ENCODE results near the gene ANKS3. TPM values are rescaled to one million over a fixed set of nuclear protein-coding genes. Genes with fewer than 3 reads are reported as not detected.

ANKS3 gene, protein sequence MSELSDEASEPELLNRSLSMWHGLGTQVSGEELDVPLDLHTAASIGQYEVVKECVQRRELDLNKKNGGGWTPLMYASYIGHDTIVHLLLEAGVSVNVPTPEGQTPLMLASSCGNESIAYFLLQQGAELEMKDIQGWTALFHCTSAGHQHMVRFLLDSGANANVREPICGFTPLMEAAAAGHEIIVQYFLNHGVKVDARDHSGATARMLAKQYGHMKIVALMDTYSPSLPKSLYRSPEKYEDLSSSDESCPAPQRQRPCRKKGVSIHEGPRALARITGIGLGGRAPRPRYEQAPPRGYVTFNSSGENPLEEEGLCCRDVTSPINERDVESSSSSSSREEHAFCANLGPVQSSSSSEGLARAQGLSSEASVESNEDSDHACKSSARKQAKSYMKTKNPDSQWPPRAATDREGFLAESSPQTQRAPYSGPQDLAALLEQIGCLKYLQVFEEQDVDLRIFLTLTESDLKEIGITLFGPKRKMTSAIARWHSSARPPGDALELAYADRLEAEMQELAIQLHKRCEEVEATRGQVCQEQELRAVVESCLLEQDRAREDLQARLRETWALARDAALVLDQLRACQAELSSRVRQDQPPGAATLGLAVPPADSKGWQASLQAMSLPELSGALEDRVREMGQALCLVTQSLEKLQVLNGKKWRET
- total RNA-seq = 22.0 and 28.6 TPM in 2 replicates

DNA sequence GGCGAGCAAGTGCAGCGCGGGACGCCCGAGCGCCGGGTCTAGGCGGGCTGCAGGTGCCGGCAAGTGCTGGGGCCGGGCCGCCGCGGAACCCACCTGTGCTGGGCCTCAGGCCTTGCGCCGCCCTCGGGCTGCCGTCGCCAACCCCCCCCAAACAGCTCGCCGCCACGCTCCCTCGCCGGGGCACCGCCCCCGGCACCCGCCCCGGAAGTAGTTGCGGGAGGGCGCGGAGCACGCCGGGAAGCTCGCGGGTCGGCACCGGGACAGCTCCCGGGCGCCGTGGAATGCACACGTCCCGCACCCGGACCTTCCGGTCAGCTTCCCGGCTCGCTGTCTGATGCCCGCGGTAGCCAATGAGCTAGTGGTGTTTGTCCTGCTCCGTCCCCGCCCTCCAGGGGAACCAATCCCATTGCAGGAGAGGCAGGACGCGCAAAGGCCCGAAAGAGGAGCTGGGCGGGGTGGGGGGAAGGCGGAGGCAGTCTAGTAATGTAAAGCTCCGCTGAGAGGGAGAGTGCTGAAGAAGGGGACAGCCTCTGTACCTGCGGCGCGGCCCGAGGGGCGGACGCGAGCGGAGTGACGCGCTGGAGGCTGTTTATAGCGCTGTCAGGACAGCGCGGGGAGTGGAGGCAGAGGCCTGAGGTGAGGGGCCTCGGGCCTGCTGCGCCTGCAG lies at the start of gene ANKS3, which contains the start of gene DNAAF8:
TSS of gene ANKS3 (minus strand) at position 209 of the 667 bp plus-strand sequence. CDS start 4,122 bp downstream, outside the sequence.
TSS of gene DNAAF8 (plus strand) at position 475 of the 667 bp plus-strand sequence. CDS start 1,978 bp downstream, outside the sequence.
- DNase-seq (ENCODE audit: low read depth) = peak; percentile 88
- H3K4me3 ChIP-seq (ENCODE audit: low read depth, low read length) = peak within 1 kb of the TSS; percentile 99

DNA sequence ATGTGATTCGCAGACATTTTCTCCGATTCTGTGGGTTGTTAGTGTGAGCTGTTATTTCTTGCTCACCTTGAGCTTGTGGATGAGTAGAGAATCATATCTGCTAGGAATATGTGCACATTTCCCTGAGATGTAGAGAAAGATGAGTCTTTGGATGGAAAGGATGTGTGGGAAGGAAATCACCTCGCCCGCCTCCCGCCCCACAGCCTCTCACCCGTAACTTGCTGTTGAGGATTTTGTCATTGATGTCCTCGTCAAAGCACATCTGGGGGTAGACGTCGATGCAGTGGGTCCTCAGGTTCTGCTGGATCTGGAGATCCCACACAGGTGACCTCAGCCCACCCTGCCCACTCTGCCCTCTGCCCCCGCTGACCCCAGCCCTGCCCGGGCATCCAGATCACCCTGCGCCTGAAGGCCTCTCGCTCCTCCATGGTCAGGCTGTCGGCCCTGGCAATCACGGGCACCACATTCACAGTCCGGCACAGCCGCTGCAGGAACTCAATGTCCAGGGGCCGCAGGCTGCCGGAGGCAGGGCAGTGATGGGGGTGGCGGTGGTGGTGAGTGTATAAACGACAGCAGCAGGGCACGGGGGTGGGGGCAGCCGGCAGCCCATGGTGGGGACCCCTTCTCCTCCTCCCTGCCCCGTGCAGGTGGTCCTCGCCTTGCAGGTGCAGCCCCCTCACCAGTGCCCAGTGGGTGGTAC lies 49.3 kb upstream of the ANKS3 start:
- Histone ChIP-seq H3K4me3 (ENCODE audit: low read depth, low read length) (no peak overlapping the region), H3K36me3 (ENCODE audit: control insufficient read depth, insufficient read depth, low read length) (no peaks in the 10 kb centered on the region), H3K27me3 (ENCODE audit: control insufficient read depth, insufficient read depth, low read length) (no peaks in the 10 kb centered on the region)
- DNase-seq (ENCODE audit: low read depth) = no peak
- TF ChIP-seq, protein P1, sequence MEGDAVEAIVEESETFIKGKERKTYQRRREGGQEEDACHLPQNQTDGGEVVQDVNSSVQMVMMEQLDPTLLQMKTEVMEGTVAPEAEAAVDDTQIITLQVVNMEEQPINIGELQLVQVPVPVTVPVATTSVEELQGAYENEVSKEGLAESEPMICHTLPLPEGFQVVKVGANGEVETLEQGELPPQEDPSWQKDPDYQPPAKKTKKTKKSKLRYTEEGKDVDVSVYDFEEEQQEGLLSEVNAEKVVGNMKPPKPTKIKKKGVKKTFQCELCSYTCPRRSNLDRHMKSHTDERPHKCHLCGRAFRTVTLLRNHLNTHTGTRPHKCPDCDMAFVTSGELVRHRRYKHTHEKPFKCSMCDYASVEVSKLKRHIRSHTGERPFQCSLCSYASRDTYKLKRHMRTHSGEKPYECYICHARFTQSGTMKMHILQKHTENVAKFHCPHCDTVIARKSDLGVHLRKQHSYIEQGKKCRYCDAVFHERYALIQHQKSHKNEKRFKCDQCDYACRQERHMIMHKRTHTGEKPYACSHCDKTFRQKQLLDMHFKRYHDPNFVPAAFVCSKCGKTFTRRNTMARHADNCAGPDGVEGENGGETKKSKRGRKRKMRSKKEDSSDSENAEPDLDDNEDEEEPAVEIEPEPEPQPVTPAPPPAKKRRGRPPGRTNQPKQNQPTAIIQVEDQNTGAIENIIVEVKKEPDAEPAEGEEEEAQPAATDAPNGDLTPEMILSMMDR (IDR thresholded peaks at IDR 0.05; ENCODE audit: insufficient read depth, low read length, poor library complexity, severe bottlenecking) = no peak

More for the DNA sequence above, at the start of gene ANKS3, which contains the start of gene DNAAF8:
- H3K36me3 ChIP-seq (ENCODE audit: control insufficient read depth, insufficient read depth, low read length) = no peaks in the 10 kb centered on the region
- no peaks in the 10 kb centered on the region for H3K27me3 ChIP-seq (ENCODE audit: control insufficient read depth, insufficient read depth, low read length)
- TF ChIP-seq, protein P1 (IDR thresholded peaks at IDR 0.05; ENCODE audit: insufficient read depth, low read length, poor library complexity, severe bottlenecking) = no peak

DNA sequence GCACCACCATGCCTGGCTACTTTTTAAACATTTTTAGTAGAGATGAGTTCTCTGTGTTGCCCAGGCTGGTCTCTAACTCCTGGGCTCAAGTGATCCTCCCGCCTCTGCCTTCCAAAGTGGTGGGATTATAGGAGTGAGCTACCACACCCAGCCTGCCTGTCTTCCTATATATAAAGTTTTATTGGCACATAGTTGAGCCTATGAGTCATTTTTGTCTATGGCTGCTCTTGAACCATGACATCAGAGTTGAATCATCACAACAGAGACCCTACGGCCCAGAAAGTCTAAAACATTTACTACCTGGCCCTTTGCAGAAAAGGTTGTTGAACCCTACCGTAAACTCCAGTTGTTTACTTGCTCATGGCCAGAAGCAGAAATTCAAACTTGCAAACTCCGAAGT lies 46.2 kb upstream of the ANKS3 start:
- H3K27me3 ChIP-seq (ENCODE audit: control insufficient read depth, insufficient read depth, low read length) = no peaks in the 10 kb centered on the region
- DNase-seq (ENCODE audit: low read depth) = no peak
- no peak overlapping the region for H3K4me3 ChIP-seq (ENCODE audit: low read depth, low read length)
- H3K36me3 ChIP-seq (ENCODE audit: control insufficient read depth, insufficient read depth, low read length) = no peaks in the 10 kb centered on the region
- TF ChIP-seq, protein P1 (IDR thresholded peaks at IDR 0.05; ENCODE audit: insufficient read depth, low read length, poor library complexity, severe bottlenecking) = no peak

DNA sequence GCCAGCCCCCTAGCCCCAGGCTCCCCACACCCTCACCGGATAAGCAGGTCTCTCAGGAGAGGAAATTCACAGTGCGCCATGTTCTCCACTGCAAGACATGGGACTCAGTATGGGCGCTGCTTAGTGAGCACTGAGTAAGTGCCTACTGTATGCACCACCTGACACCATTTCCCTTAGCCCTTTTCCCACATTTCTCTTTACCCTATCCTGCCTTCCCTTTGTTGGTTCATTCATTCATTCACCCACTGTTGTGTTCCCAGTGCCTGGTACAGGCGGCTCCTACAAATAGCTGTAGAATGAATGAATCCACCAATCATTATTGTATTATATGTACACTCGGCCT lies 44.0 kb upstream of the ANKS3 start:
- no peaks in the 10 kb centered on the region for H3K36me3 ChIP-seq (ENCODE audit: control insufficient read depth, insufficient read depth, low read length)
- H3K4me3 ChIP-seq (ENCODE audit: low read depth, low read length) = no peak overlapping the region
- DNase-seq (ENCODE audit: low read depth) = no peak
- TF ChIP-seq, protein P1 (IDR thresholded peaks at IDR 0.05; ENCODE audit: insufficient read depth, low read length, poor library complexity, severe bottlenecking) = no peak
- no peaks in the 10 kb centered on the region for H3K27me3 ChIP-seq (ENCODE audit: control insufficient read depth, insufficient read depth, low read length)

DNA sequence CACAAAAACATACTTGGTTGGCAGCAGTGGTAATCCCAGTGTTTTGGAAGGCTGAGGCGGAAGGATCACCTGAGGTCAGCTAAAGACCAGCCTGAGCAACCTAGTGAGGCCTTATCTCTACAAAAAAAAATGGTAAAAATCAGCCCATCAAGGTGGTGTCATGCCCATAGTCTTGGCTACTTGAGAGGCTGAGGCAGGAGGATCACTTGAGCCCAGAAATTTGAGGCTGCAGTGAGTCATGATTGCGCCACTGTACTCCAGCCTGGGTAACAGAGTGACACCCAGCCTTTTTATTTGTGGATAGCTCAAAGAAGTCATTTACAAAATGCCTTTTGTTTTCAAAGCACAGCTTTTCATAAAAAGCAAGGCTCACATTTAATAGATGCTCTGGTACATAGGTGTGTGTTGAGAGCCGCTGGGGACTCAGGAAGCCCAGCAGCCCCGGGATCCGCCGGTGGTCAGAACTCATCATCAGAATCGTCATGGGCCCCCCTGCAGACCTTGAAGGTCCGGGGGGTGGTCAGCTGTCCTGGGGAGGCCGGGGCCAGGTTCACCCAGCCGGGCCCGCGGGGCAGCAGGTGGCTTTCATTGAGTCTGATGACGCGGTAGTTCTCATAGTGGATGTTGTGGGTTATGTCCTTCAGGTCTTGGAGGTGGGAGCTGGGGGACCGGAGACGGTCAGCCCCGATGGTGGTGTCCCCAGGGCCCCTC lies 43.4 kb upstream of the ANKS3 start:
- Histone ChIP-seq H3K36me3 (ENCODE audit: control insufficient read depth, insufficient read depth, low read length) (no peaks in the 10 kb centered on the region), H3K4me3 (ENCODE audit: low read depth, low read length) (no peak overlapping the region), H3K27me3 (ENCODE audit: control insufficient read depth, insufficient read depth, low read length) (no peaks in the 10 kb centered on the region)
- no peak for DNase-seq (ENCODE audit: low read depth)
- TF ChIP-seq, protein P1 (IDR thresholded peaks at IDR 0.05; ENCODE audit: insufficient read depth, low read length, poor library complexity, severe bottlenecking) = no peak

All from kidney epithelial cell (primary cell).